ENCODE measurements around the gene GRM8.

GRM8 gene

DNA sequence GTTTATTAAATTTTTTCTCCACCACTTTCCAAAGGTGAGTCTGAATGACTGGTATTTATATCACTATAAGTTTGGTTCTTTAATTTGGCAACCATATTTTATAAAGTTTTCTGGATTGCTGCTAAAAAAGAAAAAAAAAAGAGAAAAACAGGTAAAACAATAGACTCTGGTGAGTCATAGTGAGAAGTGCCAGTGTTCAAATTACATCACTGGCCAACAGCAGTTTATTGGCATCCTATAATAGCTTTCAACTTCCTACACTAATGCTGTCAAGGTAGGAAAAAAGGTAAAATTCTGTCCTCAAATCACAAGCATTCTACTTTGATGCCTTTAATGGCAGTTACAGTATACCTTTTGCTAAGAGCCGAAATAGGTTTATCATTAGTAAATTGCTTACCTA is 808.8 kb downstream of the GRM8 start:
- Histone ChIP-seq H4K20me1 (ENCODE audit: insufficient read depth, low read length) (no peaks in the 10 kb centered on the region), H3K4me3 (ENCODE audit: low read depth in 1 of 2, low read length in 2 of 2) (no peak overlapping the region), H3K79me2 (ENCODE audit: insufficient read depth, low read length) (no peaks in the 10 kb centered on the region), H2AFZ (ENCODE audit: low read depth, low read length) (no peak overlapping the region), H3K9ac (ENCODE audit: low read depth, low read length) (no peak overlapping the region), H3K27me3 (ENCODE audit: insufficient read depth, low read length, poor library complexity) (no peaks in the 10 kb centered on the region), H3K27ac (ENCODE audit: low read length) (no peak overlapping the region), H3K9me3 (ENCODE audit: insufficient read depth, low read length, severe bottlenecking) (no peaks in the 10 kb centered on the region), H3K4me2 (ENCODE audit: insufficient read depth, low read length) (no peak overlapping the region), H3K4me1 (ENCODE audit: insufficient read depth, low read length) (no peaks in the 10 kb centered on the region), H3K36me3 (ENCODE audit: insufficient read depth, low read length) (no peaks in the 10 kb centered on the region)
- TF ChIP-seq, protein P1, sequence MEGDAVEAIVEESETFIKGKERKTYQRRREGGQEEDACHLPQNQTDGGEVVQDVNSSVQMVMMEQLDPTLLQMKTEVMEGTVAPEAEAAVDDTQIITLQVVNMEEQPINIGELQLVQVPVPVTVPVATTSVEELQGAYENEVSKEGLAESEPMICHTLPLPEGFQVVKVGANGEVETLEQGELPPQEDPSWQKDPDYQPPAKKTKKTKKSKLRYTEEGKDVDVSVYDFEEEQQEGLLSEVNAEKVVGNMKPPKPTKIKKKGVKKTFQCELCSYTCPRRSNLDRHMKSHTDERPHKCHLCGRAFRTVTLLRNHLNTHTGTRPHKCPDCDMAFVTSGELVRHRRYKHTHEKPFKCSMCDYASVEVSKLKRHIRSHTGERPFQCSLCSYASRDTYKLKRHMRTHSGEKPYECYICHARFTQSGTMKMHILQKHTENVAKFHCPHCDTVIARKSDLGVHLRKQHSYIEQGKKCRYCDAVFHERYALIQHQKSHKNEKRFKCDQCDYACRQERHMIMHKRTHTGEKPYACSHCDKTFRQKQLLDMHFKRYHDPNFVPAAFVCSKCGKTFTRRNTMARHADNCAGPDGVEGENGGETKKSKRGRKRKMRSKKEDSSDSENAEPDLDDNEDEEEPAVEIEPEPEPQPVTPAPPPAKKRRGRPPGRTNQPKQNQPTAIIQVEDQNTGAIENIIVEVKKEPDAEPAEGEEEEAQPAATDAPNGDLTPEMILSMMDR (IDR thresholded peaks at IDR 0.05; ENCODE audit: borderline replicate concordance, extremely low read depth, low read length, poor library complexity, severe bottlenecking) = no peak
- TF ChIP-seq EZH2 (IDR thresholded peaks at IDR 0.05; ENCODE audit: borderline replicate concordance, low read depth, low read length, severe bottlenecking) = no peak
- ATAC-seq (ENCODE audit: insufficient read depth, low read depth) (no peak), DNase-seq (no peak)

DNA sequence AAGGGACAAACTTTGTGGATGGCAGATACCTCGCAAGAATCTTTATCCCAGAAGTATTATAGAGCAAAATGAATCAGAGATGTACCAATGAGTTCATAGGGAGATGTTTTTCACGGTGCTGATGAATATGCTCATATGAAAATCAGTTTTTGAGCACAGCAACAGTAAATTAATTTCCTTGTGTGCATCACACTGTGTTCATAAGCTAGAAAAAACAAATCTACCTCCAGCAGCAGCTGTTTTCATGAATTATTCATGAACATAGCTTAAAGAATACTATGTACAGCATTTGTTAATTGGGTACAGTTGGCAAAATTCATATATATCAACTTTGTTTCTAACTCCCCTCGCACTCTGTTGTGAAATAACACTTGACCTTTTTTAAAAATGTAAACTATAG is 809.8 kb downstream of the GRM8 start:
- TF ChIP-seq, protein P1 (IDR thresholded peaks at IDR 0.05; ENCODE audit: borderline replicate concordance, extremely low read depth, low read length, poor library complexity, severe bottlenecking) = no peak
- TF ChIP-seq EZH2 (IDR thresholded peaks at IDR 0.05; ENCODE audit: borderline replicate concordance, low read depth, low read length, severe bottlenecking) = no peak
- Histone ChIP-seq H4K20me1 (ENCODE audit: insufficient read depth, low read length) (no peaks in the 10 kb centered on the region), H2AFZ (ENCODE audit: low read depth, low read length) (no peak overlapping the region), H3K79me2 (ENCODE audit: insufficient read depth, low read length) (no peaks in the 10 kb centered on the region), H3K9ac (ENCODE audit: low read depth, low read length) (no peak overlapping the region), H3K27ac (ENCODE audit: low read length) (no peak overlapping the region), H3K4me2 (ENCODE audit: insufficient read depth, low read length) (no peak overlapping the region), H3K27me3 (ENCODE audit: insufficient read depth, low read length, poor library complexity) (no peaks in the 10 kb centered on the region), H3K9me3 (ENCODE audit: insufficient read depth, low read length, severe bottlenecking) (no peaks in the 10 kb centered on the region), H3K36me3 (ENCODE audit: insufficient read depth, low read length) (no peaks in the 10 kb centered on the region), H3K4me3 (ENCODE audit: low read depth in 1 of 2, low read length in 2 of 2) (no peak overlapping the region), H3K4me1 (ENCODE audit: insufficient read depth, low read length) (no peaks in the 10 kb centered on the region)
- no peak for ATAC-seq (ENCODE audit: insufficient read depth, low read depth)
- no peak for DNase-seq

DNA sequence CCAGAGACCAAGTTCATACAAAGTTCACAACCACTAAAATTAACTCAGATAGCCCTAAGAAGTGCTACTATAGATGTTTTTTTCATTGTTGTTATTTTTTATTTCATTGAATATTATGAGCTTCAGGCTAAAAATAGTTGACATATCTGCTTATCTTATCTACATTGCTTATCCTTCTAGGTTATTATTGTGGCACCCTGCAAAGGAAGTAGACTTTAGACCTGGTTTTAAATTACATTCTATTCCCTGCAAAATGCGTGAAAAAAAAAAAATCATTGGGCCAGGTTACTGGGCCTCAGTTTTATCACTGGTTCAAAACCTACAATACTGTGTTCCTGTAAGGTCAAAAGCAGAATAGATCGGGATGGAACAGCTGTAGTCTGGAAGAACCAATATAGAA is 811.0 kb downstream of the GRM8 start:
- ATAC-seq (ENCODE audit: insufficient read depth, low read depth) = no peak
- DNase-seq = no peak
- H3K4me2 ChIP-seq (ENCODE audit: insufficient read depth, low read length) = no peak overlapping the region
- no peak for TF ChIP-seq EZH2 (IDR thresholded peaks at IDR 0.05; ENCODE audit: borderline replicate concordance, low read depth, low read length, severe bottlenecking)
- TF ChIP-seq, protein P1 (IDR thresholded peaks at IDR 0.05; ENCODE audit: borderline replicate concordance, extremely low read depth, low read length, poor library complexity, severe bottlenecking) = no peak
- no peak overlapping the region for H3K9ac ChIP-seq (ENCODE audit: low read depth, low read length)
- H3K36me3 ChIP-seq (ENCODE audit: insufficient read depth, low read length) = no peaks in the 10 kb centered on the region
- H4K20me1 ChIP-seq (ENCODE audit: insufficient read depth, low read length) = no peaks in the 10 kb centered on the region
- no peaks in the 10 kb centered on the region for H3K9me3 ChIP-seq (ENCODE audit: insufficient read depth, low read length, severe bottlenecking)
- H3K4me3 ChIP-seq (ENCODE audit: low read depth in 1 of 2, low read length in 2 of 2) = no peak overlapping the region
- H3K27me3 ChIP-seq (ENCODE audit: insufficient read depth, low read length, poor library complexity) = no peaks in the 10 kb centered on the region
- no peak overlapping the region for H2AFZ ChIP-seq (ENCODE audit: low read depth, low read length)
- no peaks in the 10 kb centered on the region for H3K4me1 ChIP-seq (ENCODE audit: insufficient read depth, low read length)
- H3K79me2 ChIP-seq (ENCODE audit: insufficient read depth, low read length) = no peaks in the 10 kb centered on the region
- H3K27ac ChIP-seq (ENCODE audit: low read length) = no peak overlapping the region

DNA sequence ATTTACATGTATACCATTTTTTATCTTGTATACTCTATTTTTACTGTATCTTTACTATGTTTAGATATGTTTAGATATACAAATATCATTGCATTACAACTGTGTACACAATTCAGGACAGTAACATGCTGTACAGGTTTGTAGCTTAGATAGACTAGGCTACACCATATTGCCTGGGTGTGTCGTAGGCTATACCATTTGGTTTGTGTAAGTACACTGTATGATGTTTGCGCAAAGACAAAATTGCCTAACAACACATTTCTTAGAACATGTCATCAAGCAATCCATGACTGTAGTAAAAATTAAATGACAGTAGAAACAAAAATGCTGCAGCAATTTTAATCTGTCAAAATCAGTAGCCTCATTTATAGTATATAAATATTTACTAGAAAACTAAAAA is 812.2 kb downstream of the GRM8 start:
- H3K9me3 ChIP-seq (ENCODE audit: insufficient read depth, low read length, severe bottlenecking) = no peaks in the 10 kb centered on the region
- no peak overlapping the region for H3K27ac ChIP-seq (ENCODE audit: low read length)
- no peaks in the 10 kb centered on the region for H4K20me1 ChIP-seq (ENCODE audit: insufficient read depth, low read length)
- ATAC-seq (ENCODE audit: insufficient read depth, low read depth) = no peak
- no peaks in the 10 kb centered on the region for H3K79me2 ChIP-seq (ENCODE audit: insufficient read depth, low read length)
- H3K4me2 ChIP-seq (ENCODE audit: insufficient read depth, low read length) = no peak overlapping the region
- H3K9ac ChIP-seq (ENCODE audit: low read depth, low read length) = no peak overlapping the region
- H3K4me1 ChIP-seq (ENCODE audit: insufficient read depth, low read length) = no peaks in the 10 kb centered on the region
- H3K36me3 ChIP-seq (ENCODE audit: insufficient read depth, low read length) = no peaks in the 10 kb centered on the region
- no peak overlapping the region for H2AFZ ChIP-seq (ENCODE audit: low read depth, low read length)
- no peak for DNase-seq
- TF ChIP-seq, protein P1 (IDR thresholded peaks at IDR 0.05; ENCODE audit: borderline replicate concordance, extremely low read depth, low read length, poor library complexity, severe bottlenecking) = no peak
- no peak for TF ChIP-seq EZH2 (IDR thresholded peaks at IDR 0.05; ENCODE audit: borderline replicate concordance, low read depth, low read length, severe bottlenecking)
- H3K27me3 ChIP-seq (ENCODE audit: insufficient read depth, low read length, poor library complexity) = no peaks in the 10 kb centered on the region
- no peak overlapping the region for H3K4me3 ChIP-seq (ENCODE audit: low read depth in 1 of 2, low read length in 2 of 2)

Data from DND-41 (cell line).